CD4-positive, alpha-beta T cell treated with Interleukin-6 at 100 ng/mL for 8 hours (primary cell): Measurements from ENCODE around the gene CD300LG.
"Not testable (repeated sequence)": the region's sequence is repeated elsewhere in the genome, so short reads cannot be mapped to it uniquely, and the experiment has no call there.

Source experiments
- DNase-seq: peaks from one replicate; pipeline ENCODE4 v3.0.0-alpha.2; 2020; ENCODE audit warnings: mixed read lengths, low spot score

CD300LG gene

GRCh38 chr17:43825567-43825966, 21.4 kb upstream of the CD300LG start:
- no peak for DNase-seq

- no peak for DNase-seq
These were observed 20.8 kb upstream of the CD300LG start for GRCh38 chr17:43826206-43826605.

GRCh38 chr17:43827596-43827995, 19.4 kb upstream of the CD300LG start:
- no peak for DNase-seq

- no peak for DNase-seq
These were observed 17.2 kb upstream of the CD300LG start for GRCh38 chr17:43829738-43830137.

- DNase-seq: no peak
These were observed 16.4 kb upstream of the CD300LG start for GRCh38 chr17:43830510-43831140.

- DNase-seq: no peak
These were observed 15.3 kb upstream of the CD300LG start for GRCh38 chr17:43831633-43832032.

GRCh38 chr17:43832168-43832975, 14.6 kb upstream of the CD300LG start:
- DNase-seq: no peak

- peak; percentile 43 for DNase-seq
These were observed 13.8 kb upstream of the CD300LG start, which contains the start of gene MPP3 for GRCh38 chr17:43832976-43833829. TSS of gene MPP3 (minus strand) at chr17:43833146. CDS start at chr17:43831906, 1,240 bp downstream.

- no peak for DNase-seq
These were observed 12.9 kb upstream of the CD300LG start for GRCh38 chr17:43834106-43834505.

- no peak for DNase-seq
These were observed 7.3 kb upstream of the CD300LG start for GRCh38 chr17:43839670-43840108.

GRCh38 chr17:43840814-43841213, 6.2 kb upstream of the CD300LG start:
- DNase-seq: no peak

GRCh38 chr17:43841282-43841681, 5.7 kb upstream of the CD300LG start:
- DNase-seq: no peak

- not testable (repeated sequence) for DNase-seq
These were observed 4.6 kb upstream of the CD300LG start for GRCh38 chr17:43842091-43842974.

GRCh38 chr17:43842975-43843325, 4.0 kb upstream of the CD300LG start:
- no peak for DNase-seq

- DNase-seq: no peak
These were observed 2.7 kb upstream of the CD300LG start for GRCh38 chr17:43844241-43844640.

- no peak for DNase-seq
These were observed 1.2 kb upstream of the CD300LG start for GRCh38 chr17:43845766-43846165.

- DNase-seq: peak; percentile 54
These were observed 709 bp upstream of the CD300LG start for GRCh38 chr17:43846221-43846712.

GRCh38 chr17:43848601-43849000, 1.6 kb downstream of the CD300LG start:
- no peak for DNase-seq

- DNase-seq: no peak
These were observed 2.1 kb downstream of the CD300LG start for GRCh38 chr17:43849116-43849515.

- no peak for DNase-seq
These were observed 5.6 kb downstream of the CD300LG start for GRCh38 chr17:43852571-43852970.

GRCh38 chr17:43853546-43853945, 6.6 kb downstream of the CD300LG start:
- no peak for DNase-seq
